Upper lobe of left lung (tissue), 4 donors: Measurements from ENCODE around the gene SNAI1.

Experiments
- POLR2A ChIP-seq, 4 donors: fragments of 450-650 bp; IDR thresholded peaks; one replicate each; pipeline ENCODE4 v1.5.1; 2016 to 2017; ENCODE audit warnings: antibody characterized with exemption in 4 of 4, mild to moderate bottlenecking in 2 of 4
- POLR2AphosphoS5 ChIP-seq, 2 donors: sonication (generic); formaldehyde crosslinking; IDR thresholded peaks; one replicate each; pipeline ENCODE4 v1.5.1; 2017; ENCODE audit warnings: antibody characterized with exemption in 2 of 2
- TF ChIP-seq, protein P1 (sequence below), 6 experiments: fragments of 450-650 bp in 4 of 6; fragments of 200-600 bp in 2 of 6; sonication (generic) in 2 of 6; IDR thresholded peaks; one replicate each; pipeline ENCODE4 v1.5.1; 2016 to 2019; ENCODE audit warnings: antibody characterized with exemption in 6 of 6

DNA sequence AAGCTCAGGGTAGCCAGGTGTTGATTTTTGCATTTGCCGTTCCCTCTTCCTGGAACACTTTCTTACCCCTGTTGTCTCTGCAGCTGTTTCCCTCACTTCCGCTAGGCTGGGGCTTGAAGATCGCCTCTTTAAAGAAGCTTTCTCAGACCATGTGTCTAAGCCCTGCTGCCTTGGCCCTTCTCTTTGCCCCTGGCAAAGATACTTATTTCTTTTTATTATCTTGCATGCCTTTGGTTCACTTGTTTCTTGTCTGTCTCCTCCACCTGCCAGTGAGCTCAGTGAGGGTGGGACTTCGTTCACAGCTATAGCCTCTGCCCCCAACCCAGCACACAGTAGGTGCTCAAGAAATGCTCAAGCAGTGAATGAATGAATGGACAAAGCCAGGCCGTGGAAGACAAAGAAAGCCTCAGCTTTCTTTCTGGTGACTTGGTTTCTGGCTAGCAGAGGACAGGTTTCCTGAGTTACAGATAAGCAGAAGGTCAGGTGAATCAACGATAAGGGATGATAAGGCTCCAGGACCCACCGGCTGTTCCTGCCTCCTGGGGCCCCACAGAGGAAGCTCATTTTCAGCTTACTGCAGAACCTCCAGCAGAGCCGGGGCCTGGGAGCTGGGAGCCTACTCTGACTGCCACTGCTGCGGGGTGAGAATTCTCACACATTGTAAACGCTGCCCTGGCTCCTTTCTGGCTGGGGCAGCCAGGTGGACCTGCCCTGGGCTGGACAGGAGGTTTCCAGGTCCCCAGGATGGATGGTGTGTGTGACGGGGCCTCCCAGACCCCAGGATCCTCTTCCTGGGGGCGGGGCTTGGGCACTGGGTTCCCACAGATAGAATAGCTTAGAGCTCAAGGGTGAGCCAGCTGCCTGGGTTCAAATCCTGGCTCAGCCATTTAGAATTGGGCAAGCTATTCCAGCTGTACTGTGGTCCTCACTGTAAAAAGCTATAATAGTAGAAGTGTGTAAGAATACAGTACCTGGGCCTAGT lies 29.8 kb downstream of the SNAI1 start:
- TF ChIP-seq POLR2AphosphoS5 (IDR thresholded peaks at IDR 0.05): no peak
- no peak for TF ChIP-seq POLR2A (IDR thresholded peaks at IDR 0.05)
- TF ChIP-seq, protein P1, sequence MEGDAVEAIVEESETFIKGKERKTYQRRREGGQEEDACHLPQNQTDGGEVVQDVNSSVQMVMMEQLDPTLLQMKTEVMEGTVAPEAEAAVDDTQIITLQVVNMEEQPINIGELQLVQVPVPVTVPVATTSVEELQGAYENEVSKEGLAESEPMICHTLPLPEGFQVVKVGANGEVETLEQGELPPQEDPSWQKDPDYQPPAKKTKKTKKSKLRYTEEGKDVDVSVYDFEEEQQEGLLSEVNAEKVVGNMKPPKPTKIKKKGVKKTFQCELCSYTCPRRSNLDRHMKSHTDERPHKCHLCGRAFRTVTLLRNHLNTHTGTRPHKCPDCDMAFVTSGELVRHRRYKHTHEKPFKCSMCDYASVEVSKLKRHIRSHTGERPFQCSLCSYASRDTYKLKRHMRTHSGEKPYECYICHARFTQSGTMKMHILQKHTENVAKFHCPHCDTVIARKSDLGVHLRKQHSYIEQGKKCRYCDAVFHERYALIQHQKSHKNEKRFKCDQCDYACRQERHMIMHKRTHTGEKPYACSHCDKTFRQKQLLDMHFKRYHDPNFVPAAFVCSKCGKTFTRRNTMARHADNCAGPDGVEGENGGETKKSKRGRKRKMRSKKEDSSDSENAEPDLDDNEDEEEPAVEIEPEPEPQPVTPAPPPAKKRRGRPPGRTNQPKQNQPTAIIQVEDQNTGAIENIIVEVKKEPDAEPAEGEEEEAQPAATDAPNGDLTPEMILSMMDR (IDR thresholded peaks at IDR 0.05): no peak
